GM12878 (cell line): ENCODE data around the gene SLCO6A1. TPM values are rescaled to one million over a fixed set of nuclear protein-coding genes. Genes with fewer than 3 reads are reported as not detected.

Source experiments
- ATAC-seq: fragments of 200-7000 bp; cut with Tn5 transposase; 3 replicates; pipeline ENCODE4 v1.9.1; 2020; ENCODE audit warnings: mild to moderate bottlenecking, moderate library complexity
- BruUV-seq: library from RNA; stranded (reverse); fragments of 400-500 nt; replicated peaks from 2 replicates; lab custom pipeline; 2021; lab: Mats Ljungman, UMichigan
- CTCF ChIA-PET: fragments of 300-600 bp; sonication (Branson Sonifier 250); formaldehyde crosslinking; extraction: SDS; loops from one replicate; lab custom pipeline; 2021; ENCODE audit warnings: inconsistent platforms; lab: Yijun Ruan, JAX
- POLR2A ChIA-PET: fragments of 350-600 bp; formaldehyde crosslinking; extraction: SDS; loops from one replicate; lab custom pipeline; 2021; ENCODE audit warnings: inconsistent platforms; lab: Charles Lee
- RAD21 ChIA-PET: fragments of 300-600 bp; sonication (Branson Sonifier 250); formaldehyde crosslinking; loops from one replicate; lab custom pipeline; 2023; ENCODE audit warnings: antibody characterized with exemption; ENCODE audit not compliant: unreplicated experiment; lab: Charles Lee
- SMC1A ChIA-PET: fragments of 300-600 bp; sonication (Branson Sonifier 250); formaldehyde crosslinking; loops from one replicate; lab custom pipeline; 2023; ENCODE audit not compliant: unreplicated experiment, uncharacterized antibody; lab: Charles Lee
- DNase-seq: peaks from one replicate; pipeline ENCODE4 v3.0.0-alpha.2; 2011; ENCODE audit warnings: low read depth, low spot score
- FAIRE-seq: peaks from 3 replicates; lab custom pipeline; 2011; peaks lifted over from hg19 to GRCh38; lab: Jason Lieb, UNC
- H2AFZ ChIP-seq: 2 replicates; pipeline ENCODE4 v1.6.0; 2011; ENCODE audit warnings: low read depth, low read length, control low read depth; ENCODE audit not compliant: control insufficient read depth
- H3K27ac ChIP-seq: 2 replicates; pipeline ENCODE4 v1.5.1; 2011; ENCODE audit warnings: control low read depth; ENCODE audit not compliant: control insufficient read depth, insufficient read depth
- H3K27me3 ChIP-seq, 2 experiments: replicated peaks in 1 of 2; 2 replicates each; pipeline versions ENCODE4 v1.6.0 to v1.6.1; 2011; ENCODE audit warnings: low read length in 1 of 2; ENCODE audit not compliant: control insufficient read depth in 2 of 2, insufficient read depth in 2 of 2
- H3K36me3 ChIP-seq, 2 experiments: 2 replicates each; pipeline ENCODE4 v1.5.1; 2011; ENCODE audit warnings: low read length in 1 of 2; ENCODE audit not compliant: control insufficient read depth in 2 of 2, insufficient read depth in 2 of 2
- H3K4me1 ChIP-seq: 2 replicates; pipeline ENCODE4 v1.6.1; 2011; ENCODE audit warnings: mild to moderate bottlenecking, low read length, moderate library complexity, mixed read lengths; ENCODE audit not compliant: control insufficient read depth, insufficient read depth
- H3K4me2 ChIP-seq: 2 replicates; pipeline ENCODE4 v1.6.0; 2011; ENCODE audit warnings: control low read depth; ENCODE audit not compliant: control insufficient read depth, insufficient read depth
- H3K4me3 ChIP-seq: fragments of 200-600 bp; sonication (generic); 2 replicates; pipeline ENCODE4 v1.5.1; 2016
- H3K79me2 ChIP-seq: 2 replicates; pipeline ENCODE4 v1.6.0; 2011; ENCODE audit warnings: low read length; ENCODE audit not compliant: control insufficient read depth, insufficient read depth
- H3K9ac ChIP-seq: 2 replicates; pipeline ENCODE4 v1.8.0; 2011; ENCODE audit warnings: low read length, control low read depth, mixed read lengths; ENCODE audit not compliant: control insufficient read depth, insufficient read depth
- H3K9me3 ChIP-seq: replicated peaks from 3 replicates; pipeline ENCODE4 v1.5.1; 2011; ENCODE audit warnings: mild to moderate bottlenecking, low read length; ENCODE audit not compliant: control insufficient read depth, insufficient read depth
- H4K20me1 ChIP-seq: 2 replicates; pipeline ENCODE4 v1.6.0; 2011; ENCODE audit not compliant: control insufficient read depth, insufficient read depth
- MTA2 ChIP-seq: fragments of 450-650 bp; IDR thresholded peaks from 2 replicates; pipeline ENCODE4 v1.6.1; 2016; ENCODE audit warnings: low read depth, mild to moderate bottlenecking, moderate library complexity
- SMAD5 ChIP-seq: IDR thresholded peaks from 2 replicates; pipeline ENCODE4 v1.6.1; 2016; ENCODE audit warnings: antibody characterized with exemption, low read depth
- SRF ChIP-seq, 2 experiments: IDR thresholded peaks; 2 replicates each; pipeline ENCODE4 v1.6.1; 2011; ENCODE audit warnings: low read depth in 2 of 2, low read length in 2 of 2, mild to moderate bottlenecking in 1 of 2, moderate library complexity in 1 of 2
- STAT1 ChIP-seq: fragments of 450-650 bp; conservative IDR thresholded peaks from 2 replicates; pipeline ENCODE4 v1.6.1; 2014; ENCODE audit warnings: antibody characterized with exemption, mild to moderate bottlenecking
- WGBS: methylation state at CpG from one replicate; pipeline ENCODE4 v1.1.6; 2016; ENCODE audit warnings: low lambda C conversion rate; ENCODE audit not compliant: insufficient replicate concordance, insufficient coverage; ENCODE audit errors: missing lambda C conversion rate; 5-methylcytosine and 5-hydroxymethylcytosine counted together
- in situ Hi-C: fragments of 300-500 bp; cut with MboI; formaldehyde crosslinking; loops from 9 replicates; pipeline ENCODE4 v1.14.3; 2018; ENCODE audit warnings: mixed read lengths
- intact Hi-C: fragments of 100-400 bp; cut with micrococcal nuclease; formaldehyde crosslinking; loops from one replicate; pipeline ENCODE4 v1.14.2; 2022; ENCODE audit not compliant: unreplicated experiment
- polyA plus RNA-seq, 11 experiments: library from polyadenylated mRNA; depleted of rRNA in 4 of 11; unstranded in 6 of 11; stranded (reverse) in 5 of 11; fragments of >200 nt; fragmentation: Nextera tagmentation in 4 of 11; fragmentation: Illumina TruSeq in 1 of 11; extraction: Ambion mirVana in 4 of 11; extraction: Trizol in 1 of 11; gene quantifications; 1 replicate in 1 of 11; 2 replicates in 10 of 11; pipeline versions ENCODE4 v1.2.1 to v1.2.3, GENCODE V29; 2011 to 2016; ENCODE audit warnings: inconsistent platforms in 2 of 11, missing spikeins in 2 of 11, low read depth in 1 of 11
- total RNA-seq, 4 experiments: library from RNA; depleted of rRNA in 3 of 4; stranded (reverse); fragments of >200 nt in 3 of 4; fragmentation: Illumina TruSeq in 1 of 4; extraction: Trizol in 1 of 4; gene quantifications; 2 replicates each; pipeline versions ENCODE4 v1.2.1 to v1.2.3, GENCODE V29; 2013 to 2021
- TF ChIP-seq, protein P1 (sequence below): fragments of 450-650 bp; formaldehyde crosslinking; IDR thresholded peaks from 2 replicates; pipeline ENCODE4 v1.4.0; 2022; ENCODE audit warnings: mild to moderate bottlenecking, moderate library complexity

SLCO6A1 gene
- total and polyA plus RNA-seq, 10 of the 15 experiments (the other 5 are each of a cell fraction or from before 2014, with no cell fraction given): not detected

DNA sequence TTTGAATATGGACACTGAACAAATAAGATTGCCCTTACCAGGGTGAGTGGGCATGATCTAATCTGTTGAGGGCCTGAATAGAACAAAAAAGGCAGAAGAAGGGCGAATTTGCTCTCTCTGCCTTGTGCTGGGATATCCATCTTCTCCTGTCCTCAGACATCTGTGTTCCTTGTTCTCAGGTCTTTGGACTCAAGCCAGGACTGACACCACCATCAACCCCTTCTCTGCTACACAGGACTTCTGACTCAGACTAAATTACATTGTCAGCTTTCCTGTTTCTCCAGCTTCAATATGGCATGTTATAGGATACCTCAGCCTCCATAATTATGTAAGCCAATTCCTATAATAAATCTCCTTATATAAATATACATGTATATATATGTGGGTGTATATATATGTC is 40.8 kb upstream of the SLCO6A1 start (continued):
- TF ChIP-seq STAT1 (no peak), SMAD5 (no peak)
- TF ChIP-seq, protein P1, sequence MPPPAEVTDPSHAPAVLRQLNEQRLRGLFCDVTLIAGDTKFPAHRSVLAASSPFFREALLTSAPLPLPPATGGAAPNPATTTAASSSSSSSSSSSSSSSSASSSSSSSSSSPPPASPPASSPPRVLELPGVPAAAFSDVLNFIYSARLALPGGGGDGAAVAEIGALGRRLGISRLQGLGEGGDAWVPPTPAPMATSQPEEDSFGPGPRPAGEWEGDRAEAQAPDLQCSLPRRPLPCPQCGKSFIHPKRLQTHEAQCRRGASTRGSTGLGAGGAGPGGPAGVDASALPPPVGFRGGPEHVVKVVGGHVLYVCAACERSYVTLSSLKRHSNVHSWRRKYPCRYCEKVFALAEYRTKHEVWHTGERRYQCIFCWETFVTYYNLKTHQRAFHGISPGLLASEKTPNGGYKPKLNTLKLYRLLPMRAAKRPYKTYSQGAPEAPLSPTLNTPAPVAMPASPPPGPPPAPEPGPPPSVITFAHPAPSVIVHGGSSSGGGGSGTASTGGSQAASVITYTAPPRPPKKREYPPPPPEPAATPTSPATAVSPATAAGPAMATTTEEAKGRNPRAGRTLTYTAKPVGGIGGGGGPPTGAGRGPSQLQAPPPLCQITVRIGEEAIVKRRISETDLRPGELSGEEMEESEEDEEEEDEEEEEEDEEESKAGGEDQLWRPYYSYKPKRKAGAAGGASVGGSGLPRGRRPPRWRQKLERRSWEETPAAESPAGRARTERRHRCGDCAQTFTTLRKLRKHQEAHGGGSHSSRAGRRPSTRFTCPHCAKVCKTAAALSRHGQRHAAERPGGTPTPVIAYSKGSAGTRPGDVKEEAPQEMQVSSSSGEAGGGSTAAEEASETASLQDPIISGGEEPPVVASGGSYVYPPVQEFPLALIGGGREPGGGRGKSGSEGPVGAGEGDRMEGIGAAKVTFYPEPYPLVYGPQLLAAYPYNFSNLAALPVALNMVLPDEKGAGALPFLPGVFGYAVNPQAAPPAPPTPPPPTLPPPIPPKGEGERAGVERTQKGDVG (CRISPR knock-in tag): no peak

DNA sequence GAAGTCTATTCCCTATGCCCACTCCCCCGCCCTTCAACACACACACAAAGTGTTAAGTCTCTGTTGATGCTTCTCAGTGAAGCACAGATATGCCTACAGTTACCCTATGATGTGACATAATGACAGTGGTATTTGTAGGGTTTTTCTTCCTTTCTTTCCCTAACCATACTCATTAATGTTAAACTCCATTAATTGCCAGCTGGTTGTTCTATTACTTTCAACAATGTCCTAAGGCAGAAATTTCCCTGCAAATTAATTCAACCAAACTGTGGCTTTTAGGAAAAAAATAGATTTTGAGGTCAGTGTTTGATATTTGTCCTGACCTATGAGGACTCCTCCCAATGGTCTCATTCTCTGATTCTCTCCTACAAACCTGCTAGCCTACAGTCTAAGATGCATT is 38.2 kb upstream of the SLCO6A1 start:
- Histone ChIP-seq H4K20me1 (no peaks in the 10 kb centered on the region), H3K4me1 (no peaks in the 10 kb centered on the region), H3K27ac (no peak overlapping the region), H3K9ac (no peak overlapping the region), H3K9me3 (no peaks in the 10 kb centered on the region), H3K36me3 (no peaks in the 10 kb centered on the region), H3K27me3 (no peaks in the 10 kb centered on the region), H3K79me2 (no peaks in the 10 kb centered on the region), H2AFZ (no peak overlapping the region), H3K4me2 (no peak overlapping the region), H3K4me3 (no peak overlapping the region)
- ChIA-PET RAD21 (interaction anchor here (1.4 kb wide), 1 partner anchor 688 kb away, joined by 6 read pairs; no protein-coding TSS in a partner anchor), CTCF (interaction anchor here (0.8 to 5.7 kb wide), 10 partner anchors 11 to 938 kb away, joined by 3 to 41 read pairs (median 5); no protein-coding TSS in a partner anchor), SMC1A (interaction anchor here (0.7 to 1.4 kb wide), 6 partner anchors 11 to 115 kb away, joined by 3 to 4 read pairs (median 3); no protein-coding TSS in a partner anchor), POLR2A (no interaction called here)
- FAIRE-seq: no peak
- 0% methylated on average over 1 of the region's 1 CpG for WGBS
- DNase-seq: no peak
- intact Hi-C loops: loop anchor here (10.0 kb wide), 1 partner anchor 688 kb away; no protein-coding TSS in a partner anchor
- no TSS peak for BruUV-seq
- ATAC-seq: no peak
- in situ Hi-C loops: no loop called here
- no peak for TF ChIP-seq MTA2
- TF ChIP-seq SMAD5: no peak
- no peak for TF ChIP-seq SRF (IDR thresholded peaks at IDR 0.05; ENCODE audit: low read depth in 2 of 2, low read length in 2 of 2)
